Activated gamma-delta T cell treated with Interleukin-2 at 50 U/mL for 16 hours (primary cell): ENCODE measurements around the gene ACLY.

Experiments
- DNase-seq: peaks from one replicate; pipeline ENCODE4 v3.0.0-alpha.2; 2020

Gene ACLY

DNA sequence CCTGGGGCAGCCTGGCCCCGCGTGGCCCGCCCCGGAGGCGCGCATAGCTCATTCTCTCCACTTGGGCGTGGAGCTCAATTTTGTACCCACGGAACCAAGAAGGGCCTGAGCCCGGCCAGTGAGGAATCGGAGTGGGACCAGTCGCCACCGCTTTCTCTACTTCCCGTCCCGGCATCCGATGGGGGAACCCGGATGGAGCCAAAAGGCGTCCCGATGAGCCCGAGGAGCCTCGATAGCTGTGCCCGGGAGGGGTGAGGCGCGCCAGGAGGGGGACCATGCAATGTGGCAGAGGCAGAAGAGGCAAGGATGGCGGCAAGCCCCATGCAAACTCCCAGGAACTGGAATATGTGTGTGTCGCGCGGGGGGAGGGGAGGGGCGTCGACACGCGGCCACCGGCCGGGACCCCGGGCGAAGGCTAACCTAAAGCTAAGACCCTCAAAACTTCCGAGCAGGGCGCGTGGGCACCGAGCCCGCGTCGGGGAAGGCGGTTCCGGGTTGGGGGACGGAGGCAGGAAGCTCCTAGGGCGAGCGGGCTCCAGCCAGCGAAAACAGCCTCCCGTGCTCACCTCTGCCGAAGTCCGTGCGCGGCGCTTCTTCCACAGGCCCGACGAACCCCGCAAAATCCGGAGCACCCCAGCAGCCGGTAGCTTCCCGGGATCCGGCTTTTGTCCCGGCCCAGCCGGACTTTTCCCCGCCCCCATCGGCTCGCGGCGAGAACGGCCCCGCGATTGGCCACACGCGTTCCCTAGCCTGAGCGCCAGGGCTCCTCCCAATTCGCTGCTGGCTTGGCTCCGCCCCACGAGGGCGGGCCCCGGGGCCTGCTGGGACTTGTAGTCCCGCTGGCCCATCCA is at the start of gene ACLY:
ACLY (minus strand) TSS at position 638 of the 851 bp plus-strand sequence. CDS start 5,078 bp downstream, outside the sequence.
- DNase-seq: peak; percentile 94

GRCh38 chr17:41967921-41968578 is 49.3 kb upstream of the ACLY start:
- no peak for DNase-seq

GRCh38 chr17:41967141-41967920 is 48.6 kb upstream of the ACLY start:
- peak; percentile 12 for DNase-seq

DNA sequence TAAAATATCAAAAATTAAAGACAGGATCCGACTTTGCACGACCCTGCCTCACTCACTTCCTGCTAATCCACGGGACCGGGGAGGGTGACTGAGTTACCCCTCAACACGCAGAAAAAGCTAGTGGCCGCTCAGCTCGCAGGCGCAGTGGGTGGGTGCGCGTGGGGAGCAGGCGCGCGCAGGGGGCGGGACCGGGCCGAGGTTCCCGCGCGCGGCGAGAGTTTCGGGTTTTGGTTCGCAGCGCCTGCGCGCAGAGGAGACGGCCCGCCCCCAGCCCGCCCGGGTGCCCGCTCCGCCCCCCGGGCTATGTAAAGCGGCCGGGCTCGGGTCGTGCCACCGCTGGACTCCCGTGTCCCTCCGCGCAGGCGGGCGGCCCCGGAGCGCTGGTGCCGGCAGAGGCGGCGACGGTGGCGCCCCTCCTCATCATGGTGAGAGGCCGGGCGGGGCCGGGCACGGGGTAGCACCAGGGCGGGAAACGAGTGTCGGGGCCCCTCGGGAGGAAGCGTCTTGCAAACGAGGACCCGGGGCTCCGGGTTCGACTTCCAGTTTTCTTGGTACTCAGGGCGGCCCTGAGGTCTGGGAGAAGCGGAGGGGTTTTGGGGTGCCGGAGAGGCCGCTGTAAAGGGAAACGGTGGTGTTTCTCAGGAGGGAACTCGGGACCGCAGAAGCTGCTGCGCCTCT is 47.9 kb upstream of the ACLY start, which contains the start of gene CNP:
CNP (plus strand) TSS at position 333 of the 678 bp plus-strand sequence; CDS start at position 423, 90 bp downstream.
- DNase-seq: peak; percentile 89

- DNase-seq: peak; percentile 44
These were observed 47.1 kb upstream of the ACLY start for GRCh38 chr17:41965694-41966462.

DNA sequence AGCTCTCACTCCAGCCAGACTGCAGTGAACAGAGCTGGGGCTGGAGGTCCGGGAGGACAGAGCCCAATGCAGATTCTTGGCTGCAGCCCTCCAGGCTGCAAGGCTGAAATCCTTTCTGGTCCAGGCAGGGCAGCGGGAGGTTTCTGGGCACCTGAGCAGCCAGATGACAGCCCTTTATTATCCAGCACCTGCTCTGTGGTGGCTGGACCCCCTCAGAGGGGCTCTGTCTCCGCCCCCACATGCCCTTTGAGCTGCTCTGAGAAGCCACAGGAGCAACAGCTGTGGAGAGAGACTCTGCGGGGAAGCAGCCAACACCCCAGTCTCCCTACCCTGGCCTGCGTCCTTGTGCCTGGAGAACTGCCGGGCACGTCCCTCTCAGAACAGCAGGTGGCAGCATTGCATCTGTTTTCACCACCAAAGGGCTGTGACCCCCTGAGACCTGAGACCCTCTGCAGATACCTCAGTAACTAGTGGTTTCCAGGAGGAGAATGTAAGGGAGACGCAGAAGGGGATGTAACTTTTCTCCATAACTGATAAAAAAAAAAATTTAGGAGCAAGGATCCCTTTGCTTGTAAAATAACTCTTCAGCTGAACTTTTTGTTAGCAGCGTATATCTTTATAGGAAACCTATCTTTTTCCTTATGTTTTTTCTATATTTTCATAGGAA is 44.1 kb upstream of the ACLY start:
- DNase-seq: peak; percentile 68

DNA sequence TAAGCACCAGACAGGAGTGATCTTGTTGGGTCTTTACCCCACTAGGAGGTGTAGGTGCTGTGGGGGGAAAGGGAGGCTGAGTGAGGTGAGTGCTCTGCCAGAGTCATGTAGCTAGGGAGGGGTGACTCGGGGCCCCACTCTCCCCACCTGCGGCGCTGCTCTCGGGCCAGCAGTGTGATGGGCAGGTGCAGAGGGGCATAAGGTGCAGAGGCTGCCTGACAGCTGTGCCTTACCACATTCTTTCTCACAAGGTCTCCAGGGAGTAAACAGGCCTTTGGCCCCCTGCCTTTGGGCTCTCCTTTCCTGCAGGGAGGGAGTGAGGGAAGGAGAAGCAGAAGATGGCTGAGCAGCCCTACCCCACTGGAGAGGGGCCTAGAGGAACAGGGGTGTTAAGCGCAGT is 43.4 kb upstream of the ACLY start:
- no peak for DNase-seq

- DNase-seq: no peak
These were observed 40.8 kb upstream of the ACLY start for GRCh38 chr17:41959336-41960095.

DNA sequence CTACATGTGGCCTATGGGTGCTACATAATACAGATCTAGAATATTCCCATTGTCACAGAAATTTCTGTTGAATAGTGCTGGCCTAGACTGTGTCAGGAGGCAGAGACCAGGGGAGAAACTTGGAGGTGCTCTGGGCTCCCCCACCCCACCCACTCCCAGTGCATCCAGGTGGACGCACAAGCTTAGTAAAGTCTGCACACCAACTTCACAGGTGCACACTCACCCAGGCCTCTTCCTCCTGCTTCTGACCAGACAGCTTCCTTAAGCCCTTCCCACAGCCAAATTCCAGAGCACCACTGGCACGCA is 40.2 kb upstream of the ACLY start:
- DNase-seq: no peak

- DNase-seq: no peak
These were observed 39.2 kb upstream of the ACLY start for GRCh38 chr17:41957869-41958439.

- no peak for DNase-seq
These were observed 38.5 kb upstream of the ACLY start for GRCh38 chr17:41957031-41957868.

DNA sequence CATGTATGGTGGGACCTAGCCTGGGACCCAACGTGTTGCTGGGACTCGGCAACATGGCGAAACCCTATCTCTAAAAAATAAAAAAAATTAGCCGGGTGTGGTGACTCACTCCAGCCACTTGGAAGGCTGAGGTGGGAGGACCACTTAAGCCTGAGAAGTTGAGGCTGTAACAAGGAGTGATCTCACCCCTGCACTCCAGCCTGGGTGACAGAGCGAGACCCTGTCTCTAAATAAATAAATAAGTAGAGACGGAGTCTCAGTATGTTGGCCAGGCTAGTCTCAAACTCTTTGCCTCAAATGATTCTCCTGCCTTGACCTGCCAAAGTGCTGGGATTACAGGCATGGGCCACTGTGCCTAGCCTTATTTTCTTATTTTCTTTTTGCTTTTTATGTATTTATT is 37.8 kb upstream of the ACLY start:
- DNase-seq: no peak

DNA sequence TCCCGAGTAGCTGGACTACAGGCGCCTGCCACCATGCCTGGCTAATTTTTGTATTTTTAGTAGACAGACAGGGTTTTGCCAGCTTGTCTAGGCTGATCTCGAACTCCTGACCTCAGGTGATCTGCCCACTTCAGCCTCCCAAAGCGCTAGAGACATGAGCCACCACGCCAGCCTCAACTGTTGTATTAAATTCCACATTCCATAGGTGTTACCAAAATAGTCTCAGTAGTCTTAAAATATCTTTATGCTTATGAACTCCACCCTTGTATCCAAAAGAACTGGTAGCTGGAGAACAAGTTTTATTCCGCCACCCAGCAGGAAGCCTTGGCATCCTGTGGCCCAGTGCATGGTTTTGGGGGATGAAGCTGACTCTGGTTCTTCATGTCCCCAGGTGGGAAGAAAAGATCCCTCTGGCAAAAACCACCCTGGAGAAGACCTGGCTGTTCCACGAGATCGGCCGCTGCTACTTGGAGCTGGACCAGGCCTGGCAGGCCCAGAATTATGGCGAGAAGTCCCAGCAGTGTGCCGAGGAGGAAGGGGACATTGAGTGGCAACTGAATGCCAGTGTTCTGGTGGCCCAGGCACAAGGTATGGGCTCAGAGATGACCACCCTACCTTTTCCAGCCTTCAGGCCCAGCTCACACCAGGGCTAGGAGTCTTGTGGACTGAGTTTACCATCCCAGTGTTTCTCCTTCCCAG is 30.2 kb upstream of the ACLY start:
- no peak for DNase-seq

DNA sequence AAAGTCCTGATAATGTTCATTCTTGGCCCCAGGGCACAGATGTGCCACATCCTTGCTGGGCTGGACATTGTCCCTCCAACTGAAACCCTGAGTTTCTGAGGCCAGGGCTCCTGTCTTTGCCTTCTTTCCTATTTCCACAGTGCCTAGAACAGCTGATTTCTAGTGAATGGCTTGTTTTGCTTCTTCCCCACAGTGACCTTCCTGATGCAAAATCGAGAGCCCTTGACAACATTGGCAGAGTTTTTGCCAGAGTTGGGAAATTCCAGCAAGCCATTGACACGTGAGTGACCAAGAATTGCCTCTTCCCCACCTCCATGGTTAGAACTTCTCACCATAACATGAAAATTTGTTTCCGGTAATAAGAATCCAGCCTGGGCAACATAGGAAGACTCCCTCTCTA is 26.2 kb upstream of the ACLY start:
- DNase-seq: no peak

GRCh38 chr17:41943492-41943891 is 24.7 kb upstream of the ACLY start:
- no peak for DNase-seq

GRCh38 chr17:41942626-41943373 is 24.0 kb upstream of the ACLY start:
- DNase-seq: no peak

- DNase-seq: no peak
These were observed 22.4 kb upstream of the ACLY start for GRCh38 chr17:41941168-41941567.

DNA sequence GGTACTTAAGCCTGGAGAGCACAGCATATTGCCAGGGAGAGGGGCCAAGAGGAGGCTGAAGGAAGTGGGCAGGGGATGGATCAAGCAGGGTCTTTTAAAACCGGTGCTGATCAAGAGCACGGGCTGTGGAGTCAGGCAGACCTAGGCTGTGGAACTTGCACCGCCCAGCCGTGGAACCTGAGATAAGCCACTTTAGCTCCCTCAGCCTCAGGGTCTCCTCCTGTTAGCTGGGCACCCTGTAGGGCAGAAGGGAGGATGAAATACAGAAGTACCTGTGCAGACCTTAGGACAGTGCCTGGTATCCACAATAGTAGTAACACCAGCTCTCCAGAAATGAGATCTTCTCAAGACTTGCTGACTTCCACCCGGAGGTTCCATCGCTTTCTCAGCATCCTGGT is 20.9 kb upstream of the ACLY start:
- no peak for DNase-seq
